NCI-H128 (cell line): Measurements from ENCODE around the gene PFKFB2.
"Not testable (repeated sequence)": the region's sequence is repeated elsewhere in the genome, so short reads cannot be mapped to it uniquely, and the experiment has no call there.

Experiments used
- DNase-seq: peaks from one replicate; lab custom pipeline; 2025; ENCODE audit not compliant: unreplicated experiment; lab: John Stamatoyannopoulos, UW

Gene PFKFB2

DNA sequence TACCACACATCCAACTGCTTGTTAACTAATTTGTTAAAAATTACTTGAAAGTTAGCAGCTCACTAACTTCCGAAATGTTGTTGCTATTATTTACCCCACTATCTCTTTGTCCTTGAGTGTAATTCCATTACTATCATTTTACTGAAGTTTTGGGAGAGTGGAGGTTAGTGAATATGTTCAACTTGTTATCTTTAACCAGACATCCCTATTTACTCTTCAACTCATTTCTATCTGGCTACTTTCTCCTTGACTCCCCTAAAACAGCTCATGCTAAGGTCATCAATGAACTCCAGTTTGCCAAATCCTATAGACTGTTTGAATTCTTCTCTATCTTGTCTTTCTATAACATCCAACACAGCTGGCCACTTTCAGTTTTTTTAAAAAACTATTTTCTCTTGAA is 16.2 kb upstream of the PFKFB2 start:
- no peak for DNase-seq

DNA sequence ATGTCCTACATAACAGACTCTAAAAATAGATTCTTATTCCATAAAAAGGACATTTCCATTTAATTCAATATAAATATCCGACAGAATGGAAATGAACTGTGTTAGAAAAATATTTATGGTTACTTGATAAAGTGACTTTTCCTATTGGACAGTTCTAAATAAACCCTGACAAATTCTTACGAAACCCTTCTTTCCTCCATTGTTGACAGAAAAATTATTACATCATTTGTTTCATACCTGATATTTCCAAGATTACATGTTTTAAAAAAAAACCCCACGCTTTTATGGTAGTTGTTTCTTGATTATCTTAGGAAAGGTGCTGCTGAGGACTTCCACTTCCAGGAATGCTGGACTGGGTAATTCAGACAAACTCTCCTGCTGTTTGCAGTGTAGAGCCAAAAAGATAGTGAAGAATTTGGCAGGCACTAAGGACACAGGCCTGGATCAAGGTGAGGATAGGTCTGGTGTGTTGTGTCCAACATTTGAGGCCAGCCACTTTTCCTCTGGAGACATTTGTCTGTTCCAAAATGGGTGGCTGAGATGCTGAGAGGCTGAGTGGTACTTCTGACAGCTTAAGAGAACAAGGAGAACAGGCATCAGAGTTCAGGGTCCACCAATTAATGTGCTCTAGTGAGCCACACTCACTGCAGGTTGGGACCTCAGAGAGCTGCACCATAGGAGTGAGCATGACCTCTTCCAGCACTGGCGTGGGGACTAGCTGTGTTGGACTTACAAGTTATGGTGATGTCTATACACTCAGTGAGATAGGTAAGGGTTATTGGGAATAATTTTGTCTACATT is 13.5 kb upstream of the PFKFB2 start:
- no peak for DNase-seq

DNA sequence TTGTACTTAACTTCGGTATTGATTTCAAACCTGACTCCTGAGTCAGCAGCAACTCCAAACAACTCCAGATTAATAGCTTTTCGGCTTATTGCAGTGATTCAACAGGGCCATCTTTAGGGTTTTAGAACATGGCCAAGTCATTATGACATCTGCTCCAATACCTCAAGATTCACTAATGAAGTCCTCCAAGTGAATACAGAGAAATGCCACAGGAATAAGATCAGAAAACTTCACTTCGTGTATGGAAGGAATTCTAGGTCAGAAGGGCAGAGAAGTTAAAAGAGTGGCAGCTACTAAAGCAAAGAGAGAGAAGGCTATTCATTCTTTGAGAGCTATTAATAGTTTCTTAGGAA is 12.9 kb upstream of the PFKFB2 start:
- DNase-seq: no peak

DNA sequence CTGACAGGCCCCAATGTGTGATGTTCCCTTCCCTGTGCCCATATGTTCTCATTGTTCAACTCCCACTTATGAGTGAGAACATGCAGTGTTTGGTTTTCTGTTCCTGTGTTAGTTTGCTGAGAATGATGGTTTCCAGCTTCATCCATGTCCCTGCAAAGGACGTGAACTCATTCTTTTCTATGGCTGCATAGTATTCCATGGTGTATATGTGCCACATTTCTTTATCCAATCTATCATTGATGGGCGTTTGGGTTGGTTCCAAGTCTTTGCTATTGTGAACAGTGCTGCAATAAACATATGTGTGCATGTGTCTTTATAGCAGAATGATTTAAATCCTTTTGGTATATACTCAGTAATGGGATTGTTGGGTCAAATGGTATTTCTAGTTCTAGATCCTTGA is 11.7 kb upstream of the PFKFB2 start:
- DNase-seq: not testable (repeated sequence)

DNA sequence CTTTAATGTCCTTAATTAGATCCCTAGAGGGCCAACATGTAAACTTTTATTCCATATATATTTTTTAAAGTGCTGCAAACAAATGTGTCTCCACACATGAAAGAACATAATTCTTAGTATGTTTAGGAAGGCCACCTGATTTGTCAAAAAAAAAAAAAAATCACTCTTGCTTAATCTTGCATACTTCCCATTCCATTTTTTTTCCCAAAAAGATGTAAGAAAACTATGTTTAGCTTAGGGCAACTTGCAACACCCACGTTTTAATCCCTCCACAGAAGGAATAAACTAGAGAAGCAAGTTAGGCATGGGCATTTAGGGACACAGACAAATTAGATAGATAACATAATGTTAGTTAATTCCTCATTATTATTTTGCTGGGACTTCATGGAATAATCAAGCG is 7.6 kb upstream of the PFKFB2 start:
- no peak for DNase-seq

DNA sequence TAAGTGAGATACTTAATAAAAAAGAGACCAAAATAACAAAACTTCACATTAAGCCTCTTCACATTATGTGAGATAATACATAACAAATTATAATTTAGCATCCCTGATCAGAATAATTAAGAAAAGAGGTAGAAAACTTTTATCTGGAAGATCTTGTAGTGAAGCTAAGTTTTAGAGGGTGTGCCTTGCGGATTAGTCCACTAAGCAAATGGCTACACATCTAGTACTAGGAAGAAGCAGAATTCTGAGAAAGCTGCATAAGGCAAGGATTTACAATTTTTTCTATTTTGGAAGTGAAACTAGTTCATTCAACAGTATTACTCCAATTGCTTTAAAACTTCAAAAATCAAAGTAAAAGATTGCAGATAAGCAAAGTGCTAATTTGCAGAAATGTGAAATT is 5.6 kb upstream of the PFKFB2 start:
- no peak for DNase-seq

DNA sequence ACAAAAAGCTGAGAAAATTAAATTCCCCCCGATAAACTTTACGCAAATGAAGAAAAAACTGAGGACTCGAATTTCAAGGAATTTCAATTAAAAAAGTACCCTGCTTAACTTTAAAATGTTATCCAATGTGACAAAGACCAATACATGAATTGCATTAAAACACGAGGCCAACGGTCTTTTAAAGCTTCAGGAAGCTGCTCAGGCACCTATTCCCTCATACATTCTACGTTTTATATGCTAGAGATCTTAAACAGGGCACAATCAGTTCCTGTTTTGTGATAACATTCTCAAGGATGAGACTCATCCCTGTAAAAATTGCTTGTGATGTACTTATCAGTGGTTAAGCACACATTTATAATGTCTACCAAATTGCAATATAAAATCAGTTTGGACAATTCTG is 5.0 kb upstream of the PFKFB2 start:
- DNase-seq: no peak

DNA sequence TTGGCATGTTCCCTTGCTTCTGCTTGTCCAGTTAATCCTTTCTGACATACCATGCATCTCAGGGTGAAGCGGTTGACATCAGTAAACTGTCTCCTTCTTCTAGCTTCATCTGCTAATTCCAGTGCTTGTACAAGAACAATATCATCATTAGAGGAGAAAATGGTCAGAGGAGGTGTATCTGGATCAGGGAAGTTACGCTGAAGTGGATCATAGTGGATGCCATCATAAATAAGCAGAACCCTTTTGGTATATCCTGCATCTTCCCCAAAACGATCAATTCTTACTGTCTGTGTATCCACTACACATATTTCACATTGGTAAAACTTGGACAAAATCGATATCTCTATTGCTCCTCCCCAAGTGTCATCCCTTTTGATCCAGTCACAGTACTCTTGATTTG is 4.0 kb upstream of the PFKFB2 start:
- DNase-seq: no peak

DNA sequence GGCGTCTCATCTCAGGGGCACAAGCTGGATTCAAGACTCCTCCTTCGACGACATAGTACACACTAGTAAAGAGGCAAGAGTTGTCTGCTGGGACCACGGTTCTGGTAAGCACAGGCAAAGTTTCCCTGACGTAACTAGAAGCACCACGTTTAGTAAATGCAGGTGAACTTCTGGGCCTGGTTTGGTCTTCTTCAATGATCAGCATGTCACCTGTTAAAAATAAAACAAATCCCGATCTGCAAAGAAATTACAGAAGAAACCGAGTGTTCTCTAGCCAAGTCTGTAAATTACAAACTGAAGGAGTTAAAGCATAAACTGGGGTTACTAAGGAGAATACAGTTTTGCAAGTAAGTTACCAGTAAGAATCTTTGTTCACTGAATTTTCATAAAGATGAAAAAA is 3.6 kb upstream of the PFKFB2 start:
- no peak for DNase-seq

DNA sequence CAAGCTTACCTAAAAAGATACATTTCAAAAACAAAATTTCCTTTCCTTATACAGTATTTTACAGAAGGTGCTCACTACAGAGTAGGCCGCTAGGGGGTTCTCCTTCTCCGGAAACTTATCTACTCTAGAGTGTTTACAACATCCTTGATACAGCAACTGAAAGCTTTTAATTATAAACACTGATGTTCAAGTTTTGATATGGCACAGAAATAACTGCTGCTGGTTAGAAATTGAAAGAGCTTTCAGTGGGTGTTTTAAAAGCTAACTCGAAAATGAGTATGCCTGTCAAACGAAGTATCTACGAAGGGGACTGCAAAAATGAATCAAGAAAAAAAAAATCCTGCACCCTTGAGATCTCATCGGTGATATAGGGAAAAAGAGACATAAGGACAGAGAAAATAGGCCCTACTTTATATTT is 3.1 kb upstream of the PFKFB2 start:
- no peak for DNase-seq

DNA sequence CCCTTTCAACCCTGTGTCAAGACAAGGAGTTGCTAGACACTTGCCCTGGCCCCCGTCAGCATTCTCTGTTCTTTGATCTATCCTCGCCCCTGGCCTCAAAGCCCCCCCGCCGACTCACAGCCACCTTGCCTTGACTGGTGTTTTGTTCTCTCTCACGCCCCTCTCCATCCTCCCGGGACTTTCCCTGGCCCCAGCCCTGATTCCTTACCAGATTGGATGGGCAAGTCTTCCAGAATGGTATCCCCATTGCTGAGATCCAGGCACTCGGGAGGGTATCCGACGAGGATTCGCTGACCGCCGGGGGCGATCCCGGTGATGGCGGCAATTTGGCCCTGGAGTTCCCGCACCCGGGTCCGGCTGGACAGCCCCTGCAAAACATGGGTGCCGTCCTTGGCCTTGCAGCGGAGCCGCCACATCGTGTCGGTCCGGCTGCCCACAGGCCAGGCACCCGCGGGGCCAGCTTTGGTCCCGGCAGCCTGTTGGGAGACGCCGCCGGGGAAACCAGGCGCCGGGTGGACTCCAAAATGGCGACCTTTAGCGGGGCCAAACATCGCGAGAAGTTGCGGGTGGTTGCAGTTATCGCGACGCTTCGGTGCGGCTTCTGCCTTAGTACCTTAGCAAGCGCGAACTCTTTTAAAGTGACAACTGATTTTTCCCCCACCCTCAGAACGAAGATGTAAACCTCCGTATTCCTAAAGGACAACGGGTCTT is 2.4 kb upstream of the PFKFB2 start:
- DNase-seq: peak; percentile 88

DNA sequence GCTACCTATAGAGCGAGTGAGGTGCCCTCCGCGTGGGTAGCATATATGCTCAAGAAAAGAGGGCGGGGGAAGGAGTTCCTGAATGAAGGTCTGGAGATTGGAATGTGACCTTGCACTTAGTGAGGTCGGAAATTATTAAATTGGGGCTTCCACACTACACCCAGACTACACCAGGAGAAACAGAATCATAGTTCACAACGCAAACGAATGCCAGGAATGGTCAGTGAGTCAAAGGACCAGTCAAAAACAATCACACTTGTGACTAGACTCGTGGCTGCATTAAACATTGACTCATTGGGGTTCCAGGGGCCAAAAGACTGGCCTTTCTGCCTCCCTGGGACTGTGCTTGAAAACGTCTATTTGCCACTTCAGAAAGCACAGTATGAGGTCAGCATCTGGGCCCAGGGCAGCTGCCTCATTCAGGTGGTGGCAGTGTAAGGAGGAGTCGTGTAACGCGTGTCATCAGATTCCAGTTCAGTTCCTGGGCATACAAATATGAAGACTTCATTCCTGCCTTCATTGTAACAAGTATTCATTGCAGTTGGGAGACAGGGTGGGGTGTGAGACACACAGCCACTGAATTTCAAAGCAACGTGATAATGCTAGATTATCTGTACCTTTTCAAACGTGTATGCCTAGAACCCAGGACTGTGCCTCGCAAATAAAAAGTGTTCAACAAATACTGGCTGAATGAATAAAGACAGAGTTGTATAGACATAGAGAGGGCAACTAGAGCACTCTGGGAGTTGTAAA is 1.7 kb upstream of the PFKFB2 start, which contains the start of gene YOD1:
Gene YOD1 (minus strand): TSS at position 18 of the 753 bp plus-strand sequence. CDS start 178 bp downstream, outside the sequence.
- no peak for DNase-seq

DNA sequence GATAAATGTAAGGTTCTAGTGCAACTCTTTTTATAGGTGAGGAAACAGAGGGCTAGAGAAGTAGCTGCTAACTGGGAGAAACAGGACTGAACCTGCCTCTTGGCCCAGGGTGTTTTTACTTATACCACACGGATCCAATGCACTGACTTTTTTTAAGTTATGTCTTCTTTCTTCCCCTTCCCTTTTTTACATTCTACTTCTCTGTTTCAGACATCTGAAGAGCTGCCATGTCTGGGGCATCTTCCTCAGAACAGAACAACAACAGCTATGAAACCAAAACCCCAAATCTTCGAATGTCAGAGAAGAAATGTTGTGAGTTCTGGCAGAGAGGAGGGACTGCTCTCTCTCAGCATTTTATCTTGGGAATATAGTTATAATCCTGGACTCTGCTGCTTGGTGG is 1.4 kb downstream of the PFKFB2 start:
- no peak for DNase-seq

DNA sequence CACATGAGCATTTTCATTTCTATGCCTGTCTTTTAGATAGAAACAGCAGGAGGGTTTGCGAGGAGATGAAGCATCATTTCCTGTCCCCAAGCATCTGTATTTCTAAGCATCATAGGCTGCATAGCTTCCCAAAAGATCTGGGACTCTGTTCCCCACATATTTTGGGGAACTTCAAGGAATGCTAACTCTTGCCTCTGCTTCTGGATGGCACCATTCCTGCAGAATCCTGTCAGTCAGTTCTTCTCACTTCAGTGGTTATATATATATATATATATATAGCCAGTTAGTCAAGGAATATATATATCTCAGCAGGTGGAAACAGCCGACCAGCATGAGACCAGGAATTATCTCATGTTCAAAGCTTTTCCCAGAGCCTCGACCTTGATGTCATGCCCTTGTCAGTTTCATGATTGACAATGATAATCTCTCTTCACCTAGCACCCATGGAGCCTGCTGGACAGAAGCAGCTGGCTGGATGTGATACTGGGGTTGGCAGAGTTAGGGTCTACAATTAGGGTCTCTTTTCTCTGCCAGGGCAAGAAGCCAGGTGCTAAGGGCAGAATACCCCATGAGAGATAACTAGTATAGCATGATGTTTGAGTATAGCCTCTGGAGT is 2.4 kb downstream of the PFKFB2 start:
- DNase-seq: no peak

DNA sequence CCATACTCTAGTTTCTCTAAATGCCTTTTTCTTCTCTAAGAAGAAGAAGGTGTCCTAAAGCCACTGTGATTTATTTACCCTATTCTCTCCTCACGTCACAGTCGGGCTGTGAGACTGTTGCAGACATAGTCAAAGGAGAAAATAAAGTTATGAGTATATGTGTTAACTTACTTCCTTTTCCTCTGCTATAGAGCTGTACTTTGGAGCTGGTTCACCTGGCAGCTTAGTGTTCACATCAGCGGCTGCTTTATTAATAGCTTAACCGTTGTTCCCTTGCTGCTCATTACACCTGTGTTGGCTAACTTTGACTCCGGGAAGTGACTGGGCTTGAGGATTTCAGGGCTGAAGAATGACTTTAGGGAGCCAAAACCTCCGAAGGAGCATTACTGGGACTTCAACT is 3.6 kb downstream of the PFKFB2 start:
- DNase-seq: no peak

DNA sequence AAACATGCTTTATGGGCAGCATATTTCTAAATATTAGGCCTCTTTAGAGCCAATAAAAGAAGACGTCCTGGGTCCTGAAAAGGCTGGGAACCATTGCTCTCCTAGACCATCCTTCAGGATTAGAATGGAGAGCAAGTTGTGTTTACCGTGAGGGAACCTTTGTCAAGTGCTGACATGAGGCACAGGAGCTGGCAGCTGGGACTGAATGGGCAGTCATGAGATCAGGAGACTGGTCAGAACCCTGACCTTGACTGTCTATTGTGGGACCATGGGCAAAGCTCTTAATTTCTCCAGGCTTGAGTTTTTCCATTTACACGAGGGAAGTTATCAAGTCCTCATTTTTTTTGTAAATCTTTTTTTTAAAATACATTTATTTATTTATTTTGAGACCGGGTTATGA is 5.2 kb downstream of the PFKFB2 start:
- DNase-seq: no peak

DNA sequence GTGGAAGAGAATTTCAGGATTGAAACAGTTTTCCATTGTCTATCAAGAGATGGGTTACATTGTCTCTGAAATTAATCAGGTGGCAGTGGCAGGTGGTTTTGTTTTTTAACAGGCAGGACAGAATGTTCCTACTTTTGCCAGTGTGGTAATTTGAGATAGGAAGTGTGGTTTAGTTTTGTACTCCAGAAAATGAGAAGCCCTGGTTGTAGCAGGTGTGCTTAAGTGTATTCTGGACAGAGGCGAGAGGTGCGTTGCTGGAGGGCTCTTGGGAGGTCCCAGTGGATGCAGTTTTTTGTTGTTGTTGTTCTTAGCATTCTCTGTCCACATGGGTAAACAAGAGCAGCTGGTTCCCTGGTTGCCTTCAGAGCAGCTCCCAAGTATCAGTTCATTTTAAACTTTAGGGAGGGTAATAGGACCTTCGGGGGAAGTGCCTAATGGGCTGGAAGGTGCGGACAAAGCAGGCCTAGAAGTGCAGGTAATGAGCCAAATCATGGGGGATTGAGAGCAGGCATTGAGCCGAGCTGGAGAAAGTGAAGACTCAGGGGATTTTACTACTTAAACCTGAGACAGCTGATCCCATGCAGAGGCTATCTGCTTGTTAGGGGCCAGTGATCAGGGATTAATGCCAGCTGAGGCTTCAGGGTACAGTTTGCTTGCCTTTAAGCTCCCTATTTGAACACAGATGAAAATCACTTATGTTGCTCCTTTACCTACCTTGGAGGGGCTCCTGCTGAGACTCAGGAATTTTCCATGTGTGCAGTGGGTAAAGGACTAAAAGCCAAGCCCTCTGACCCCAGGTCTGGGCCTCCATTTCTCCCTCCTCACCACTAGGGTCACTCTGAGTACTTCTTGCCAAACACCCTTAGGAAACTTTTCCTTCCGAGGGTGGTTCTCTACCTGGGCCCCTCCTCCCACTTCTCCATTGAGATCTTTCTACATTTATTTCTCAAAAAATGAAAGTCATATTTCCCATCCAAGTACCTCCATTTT is 6.1 kb downstream of the PFKFB2 start:
- peak; percentile 91 for DNase-seq

DNA sequence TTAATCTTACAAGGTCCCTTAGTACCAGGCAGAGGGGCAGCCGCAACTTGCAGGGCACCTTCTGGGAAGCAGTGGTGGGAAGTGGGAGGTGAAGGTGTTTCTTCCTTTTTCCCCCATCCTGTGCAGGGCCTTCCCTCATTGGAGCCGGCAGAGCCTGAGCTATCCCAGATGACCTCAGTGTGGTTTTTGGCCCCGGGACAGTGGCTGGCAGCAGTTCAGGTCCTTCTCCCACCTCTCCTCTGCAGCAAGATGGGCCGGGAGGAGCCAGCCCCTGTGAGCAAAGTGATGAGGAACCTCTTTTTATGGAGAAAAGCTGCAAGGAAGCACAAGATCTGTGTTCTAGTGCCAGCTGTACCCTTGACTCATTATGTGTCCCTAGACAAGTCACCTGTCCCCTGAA is 6.8 kb downstream of the PFKFB2 start:
- DNase-seq: no peak

DNA sequence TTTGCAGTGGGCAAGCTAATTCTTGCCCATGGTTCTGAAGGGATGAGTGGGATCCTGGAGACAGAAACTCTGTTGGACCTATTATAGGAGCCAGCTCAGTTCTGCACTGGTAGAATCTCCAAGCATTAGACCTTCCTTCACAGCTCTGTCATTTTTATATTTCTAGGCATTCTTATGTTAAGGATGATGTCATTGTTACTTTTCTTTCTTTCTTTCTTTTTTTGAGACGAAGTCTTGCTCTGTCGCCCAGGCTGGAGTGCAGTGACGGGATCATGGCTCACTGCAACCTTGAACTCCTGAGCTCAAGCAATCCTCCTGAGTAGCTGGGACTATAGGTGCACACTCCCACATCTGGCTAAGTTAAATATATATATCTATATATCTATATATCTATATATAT is 7.5 kb downstream of the PFKFB2 start:
- DNase-seq: no peak

DNA sequence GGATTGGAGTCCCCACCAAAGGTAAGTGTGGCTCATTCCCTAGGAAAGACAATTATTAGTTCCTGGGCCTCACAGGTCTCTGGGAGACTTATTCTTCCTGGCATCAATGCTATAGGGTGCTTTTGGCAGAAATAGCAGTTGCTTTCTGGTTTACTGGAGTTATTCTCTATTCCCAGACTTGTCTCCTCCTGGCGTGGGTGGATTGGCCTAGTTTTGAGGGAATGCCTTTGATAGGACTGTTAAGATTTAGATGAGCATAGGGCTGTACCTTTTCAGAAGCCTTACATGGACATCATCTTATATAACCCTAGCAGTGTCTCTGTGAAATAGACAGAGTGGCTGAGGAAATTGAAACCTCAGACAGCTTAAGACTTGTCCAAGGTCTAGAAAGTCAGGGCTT is 9.0 kb downstream of the PFKFB2 start:
- no peak for DNase-seq
